Ishikawa (cell line): ENCODE data around the gene ABLIM2.

Experiments used
- CREB1 ChIP-seq: IDR thresholded peaks from 2 replicates; pipeline ENCODE4 v1.6.1; 2012; ENCODE audit warnings: low read depth
- EGR1 ChIP-seq: IDR thresholded peaks from 2 replicates; pipeline ENCODE4 v1.6.1; 2012
- EP300 ChIP-seq: IDR thresholded peaks from 2 replicates; pipeline ENCODE4 v1.6.1; 2012; ENCODE audit warnings: borderline replicate concordance
- FOXM1 ChIP-seq: IDR thresholded peaks from 2 replicates; pipeline ENCODE4 v1.6.1; 2012; ENCODE audit warnings: low read depth, borderline replicate concordance
- MAX ChIP-seq: IDR thresholded peaks from 2 replicates; pipeline ENCODE4 v1.6.1; 2012
- NFIC ChIP-seq: IDR thresholded peaks from 2 replicates; pipeline ENCODE4 v1.6.1; 2012
- TAF1 ChIP-seq: IDR thresholded peaks from 2 replicates; pipeline ENCODE4 v1.6.1; 2012; ENCODE audit warnings: low read depth, mild to moderate bottlenecking
- TEAD4 ChIP-seq: IDR thresholded peaks from 2 replicates; pipeline ENCODE4 v1.6.1; 2012
- YY1 ChIP-seq: IDR thresholded peaks from 2 replicates; pipeline ENCODE4 v1.6.1; 2012; ENCODE audit warnings: low read depth

DNA sequence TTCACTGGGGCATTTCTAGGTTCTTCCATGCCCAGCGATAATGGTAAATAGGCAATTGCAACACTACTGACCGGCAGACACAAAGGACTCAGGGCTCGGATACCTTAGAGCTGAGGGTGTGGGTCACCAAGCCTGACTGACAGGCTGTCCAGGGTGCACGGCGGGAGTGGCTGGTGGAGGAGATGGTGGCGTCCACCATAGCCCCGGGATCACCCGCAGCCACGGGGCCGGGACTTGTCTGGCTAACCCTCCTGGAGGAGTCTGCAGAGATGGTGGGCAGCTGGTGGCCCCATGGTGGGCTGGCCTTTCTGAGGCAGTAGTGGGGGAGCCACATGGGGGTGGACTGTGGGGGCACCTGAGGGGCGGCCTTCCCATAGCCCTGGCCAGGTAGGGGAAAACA lies 11.7 kb upstream of the ABLIM2 start:
- no peak for TF ChIP-seq EP300
- no peak for TF ChIP-seq TAF1
- TF ChIP-seq EGR1: no peak
- TF ChIP-seq CREB1: no peak
- TF ChIP-seq MAX: no peak
- no peak for TF ChIP-seq NFIC
- TF ChIP-seq FOXM1: no peak
- no peak for TF ChIP-seq YY1
- no peak for TF ChIP-seq TEAD4
